GM19372 (cell line): ENCODE measurements around the gene GJC1.
"Not testable (repeated sequence)": the region's sequence is repeated elsewhere in the genome, so short reads cannot be mapped to it uniquely, and the experiment has no call there.

ENCODE experiments used
- ATAC-seq: cut with Tn5 transposase; IDR thresholded peaks from one replicate; pipeline ENCODE4 v1.9.1; 2021; ENCODE audit warnings: mild to moderate bottlenecking, low read depth, moderate library complexity; ENCODE audit not compliant: unreplicated experiment

Gene GJC1

DNA sequence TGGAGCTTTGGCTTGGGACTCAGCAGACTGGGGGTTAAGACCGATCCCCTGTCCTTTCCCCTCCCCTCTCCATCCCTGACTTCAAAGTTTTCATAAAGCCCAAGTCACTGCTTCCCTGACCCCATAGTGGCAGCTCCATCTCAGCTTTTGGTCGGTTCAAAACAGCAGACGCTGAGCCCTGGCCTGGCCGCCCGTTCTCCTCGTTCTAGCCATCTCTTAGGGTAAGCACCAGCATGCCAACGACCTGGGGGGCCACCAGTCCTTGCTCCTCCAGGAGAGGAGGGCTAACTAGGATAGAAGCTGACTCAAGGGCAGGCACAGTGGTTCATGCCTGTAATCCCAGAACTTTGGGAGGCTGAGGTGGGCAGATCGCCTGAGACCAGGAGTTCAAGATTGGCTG lies 16.1 kb upstream of the GJC1 start:
- ATAC-seq = no peak

- no peak for ATAC-seq
Measured at GRCh38 chr17:44844390-44844830, 14.3 kb upstream of the GJC1 start.

GRCh38 chr17:44842748-44843147 lies 12.7 kb upstream of the GJC1 start:
- no peak for ATAC-seq

- no peak for ATAC-seq
Measured at GRCh38 chr17:44840936-44841335, 10.8 kb upstream of the GJC1 start.

GRCh38 chr17:44840274-44840673 lies 10.2 kb upstream of the GJC1 start:
- no peak for ATAC-seq

GRCh38 chr17:44837196-44837595 lies 7.1 kb upstream of the GJC1 start:
- no peak for ATAC-seq

DNA sequence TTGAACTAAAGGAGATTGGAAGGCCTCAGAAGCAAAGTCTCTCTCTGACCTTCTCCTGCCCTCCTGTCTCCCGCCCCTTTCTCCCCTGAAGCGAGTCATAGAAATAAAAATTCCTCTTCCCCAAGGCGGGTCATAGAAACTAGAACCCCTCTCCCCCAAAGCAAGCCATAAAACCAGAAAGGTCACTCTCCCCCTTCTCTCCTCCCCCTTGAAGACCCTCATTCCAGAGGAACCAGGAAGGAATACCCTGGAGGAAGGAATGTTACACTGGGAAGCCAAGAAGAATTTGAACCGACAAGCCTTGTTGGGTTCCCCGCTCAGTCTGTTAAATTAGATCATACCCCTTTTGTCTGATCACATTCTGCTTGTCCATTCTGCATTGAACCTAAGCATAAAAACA lies 2.7 kb upstream of the GJC1 start:
- ATAC-seq = no peak

DNA sequence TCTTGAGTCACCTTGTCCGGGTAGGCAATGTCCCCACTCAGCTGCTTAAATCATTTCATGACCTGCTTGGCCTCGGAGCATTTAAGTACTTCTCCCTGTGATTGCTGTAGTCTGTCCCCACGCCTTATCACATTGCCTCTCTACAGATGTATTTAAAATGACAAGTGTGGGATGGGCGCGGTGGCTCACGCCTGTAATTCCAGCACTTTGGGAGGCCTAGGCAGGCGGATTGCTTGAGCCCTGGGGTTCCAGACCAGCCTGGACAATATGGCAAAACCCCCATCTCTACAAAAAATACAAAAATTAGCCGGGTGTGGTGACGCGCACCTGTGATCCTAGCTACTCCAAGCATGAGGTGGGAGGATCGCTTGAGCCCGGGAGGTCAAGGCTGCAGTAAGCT lies 1.3 kb upstream of the GJC1 start:
- no peak for ATAC-seq

DNA sequence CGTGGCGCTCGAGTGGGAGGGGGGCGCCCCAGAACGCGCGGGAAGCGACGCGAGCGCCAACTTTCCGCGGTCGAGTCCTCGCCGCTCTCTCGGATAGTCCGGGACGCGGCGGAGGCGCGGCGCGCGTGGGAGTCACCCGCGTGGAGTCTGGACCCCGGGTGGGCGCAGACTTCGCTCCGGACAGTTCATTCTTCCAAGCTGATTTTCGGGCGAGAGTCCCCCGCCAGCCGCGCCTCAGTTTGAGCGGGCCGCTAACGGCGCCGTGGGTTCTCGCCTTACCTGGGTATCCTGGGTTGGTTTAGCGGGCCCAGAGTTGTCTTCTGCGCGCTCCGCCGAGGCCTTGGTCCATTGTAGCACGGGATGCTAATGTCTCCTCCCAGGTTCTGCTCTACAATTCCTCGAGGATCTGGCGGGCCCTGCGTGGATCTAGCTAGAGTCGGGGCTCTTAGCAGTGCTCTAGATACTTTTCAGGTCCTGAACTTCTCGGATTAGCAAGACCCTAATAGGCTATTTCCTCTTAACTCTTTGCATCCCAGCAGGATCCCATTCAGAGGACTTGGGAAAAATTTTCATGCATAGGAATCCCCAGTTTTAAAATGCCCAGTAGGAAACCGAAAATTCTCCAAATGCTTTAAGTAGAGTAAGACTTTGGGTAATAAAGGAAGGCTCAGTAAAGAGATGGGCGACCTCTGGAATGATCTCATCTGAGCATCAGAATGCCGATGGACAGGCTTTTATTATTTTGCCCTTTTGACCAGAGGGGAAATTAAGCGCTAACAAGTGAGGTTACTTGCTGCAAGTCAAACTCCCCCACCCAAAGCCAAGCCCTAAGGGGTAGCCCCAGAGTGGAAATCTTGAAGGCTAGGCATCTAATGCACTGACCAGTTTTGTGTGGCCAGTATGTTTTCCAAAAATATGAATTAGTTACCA lies 537 bp upstream of the GJC1 start:
- no peak for ATAC-seq

DNA sequence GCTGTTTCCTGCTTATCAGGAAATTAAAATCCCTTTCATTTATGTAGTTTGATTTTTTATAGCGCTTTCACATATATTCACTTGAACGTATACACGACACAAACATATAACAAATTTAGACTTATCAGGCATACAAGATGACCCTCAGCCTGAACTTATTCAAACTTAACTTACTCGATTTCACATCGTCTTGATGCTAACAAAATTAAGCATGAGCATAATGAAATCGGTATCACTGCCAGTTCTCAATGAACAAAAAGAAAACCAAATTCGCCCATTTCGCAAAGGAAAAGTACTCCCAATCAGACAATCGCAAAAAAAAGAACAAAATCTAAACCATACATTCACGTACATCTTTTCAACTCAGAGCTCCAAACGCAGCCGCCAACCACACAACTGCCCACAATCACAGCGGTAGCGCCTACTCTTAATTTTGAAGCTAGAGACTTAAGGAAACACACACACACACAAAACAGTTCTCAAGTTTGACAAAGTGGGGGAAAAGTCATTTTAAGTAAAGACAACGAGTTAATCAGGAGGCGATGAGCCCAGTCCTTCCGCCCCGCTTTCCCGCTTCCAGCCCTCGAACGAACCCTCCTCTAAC lies 1.1 kb downstream of the GJC1 start:
- no peak for ATAC-seq

GRCh38 chr17:44827863-44828262 lies 2.2 kb downstream of the GJC1 start:
- ATAC-seq = no peak

GRCh38 chr17:44826123-44826790 lies 3.8 kb downstream of the GJC1 start:
- no peak for ATAC-seq

DNA sequence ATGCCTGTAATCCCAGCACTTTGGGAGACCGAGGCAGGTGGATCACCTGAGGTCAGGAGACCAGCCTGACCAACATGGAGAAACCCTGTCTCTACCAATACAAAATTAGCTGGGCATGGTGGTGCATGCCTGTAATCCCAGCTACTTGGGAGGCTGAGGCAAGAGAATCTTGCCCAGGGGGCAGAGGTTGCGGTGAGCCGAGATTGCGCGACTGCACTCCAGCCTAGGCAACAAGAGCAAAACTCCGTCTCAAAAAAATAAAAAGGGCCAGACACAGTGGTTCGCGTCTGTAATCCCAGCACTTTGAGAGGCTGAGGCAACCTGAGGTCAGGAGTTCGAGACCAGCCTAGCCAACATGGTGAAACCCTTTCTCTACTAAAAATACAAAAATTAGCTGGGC lies 4.9 kb downstream of the GJC1 start:
- ATAC-seq = not testable (repeated sequence)

GRCh38 chr17:44820631-44821212 lies 9.4 kb downstream of the GJC1 start:
- ATAC-seq = no peak

DNA sequence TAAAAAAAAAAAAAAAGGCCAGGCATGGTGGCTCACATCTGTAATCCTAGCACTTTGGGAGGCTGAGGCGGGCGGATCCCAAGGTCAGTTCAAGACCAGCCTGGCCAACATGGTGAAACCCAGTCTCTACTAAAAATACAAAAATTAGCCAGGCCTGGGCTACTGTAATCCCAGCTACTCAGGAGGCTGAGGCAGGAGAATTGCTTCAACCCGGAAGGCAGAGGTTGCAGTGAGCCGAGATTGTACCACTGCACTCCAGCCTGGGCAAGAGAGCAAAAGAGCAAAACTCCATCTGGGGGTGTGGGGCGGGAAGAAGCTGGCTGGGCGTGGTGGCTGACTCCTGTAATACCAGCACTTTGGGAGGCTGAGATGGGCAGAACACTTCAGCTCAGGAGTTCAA lies 11.6 kb downstream of the GJC1 start:
- not testable (repeated sequence) for ATAC-seq

GRCh38 chr17:44812263-44812662 lies 17.8 kb downstream of the GJC1 start:
- no peak for ATAC-seq

DNA sequence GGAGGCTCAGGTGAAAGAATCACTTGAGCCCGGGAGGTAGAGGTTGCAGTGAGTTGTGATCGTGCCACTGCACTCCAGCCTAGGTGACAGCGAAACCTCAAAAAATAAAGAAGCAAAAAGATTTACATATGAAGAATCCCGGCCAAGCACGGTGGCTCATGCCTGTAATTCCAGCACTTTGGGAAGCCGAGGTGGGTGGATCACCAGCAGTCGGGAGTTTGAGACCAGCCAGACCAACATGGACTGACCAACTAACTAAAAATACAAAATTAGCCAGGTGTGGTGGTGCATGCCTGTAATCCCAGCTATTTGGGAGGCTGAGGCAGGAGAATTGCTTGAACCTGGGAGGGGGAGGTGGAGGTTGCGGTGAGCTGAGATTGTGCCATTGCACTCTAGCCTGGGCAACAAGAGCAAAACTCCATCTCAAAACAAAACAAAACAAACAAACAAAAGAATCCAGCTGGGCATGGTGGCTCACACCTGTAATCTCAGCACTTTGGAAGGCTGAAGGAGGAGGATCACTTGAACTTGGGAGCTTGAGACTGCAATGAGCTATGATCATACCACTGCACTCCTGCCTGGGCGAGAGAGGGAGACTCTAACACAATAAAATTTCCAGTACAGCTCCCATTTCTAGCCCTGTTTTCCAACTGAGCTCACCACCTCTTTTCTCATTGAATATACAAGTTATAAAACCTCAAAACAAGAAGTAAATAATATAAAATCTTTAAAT lies 21.3 kb downstream of the GJC1 start:
- ATAC-seq = not testable (repeated sequence)

GRCh38 chr17:44808156-44808555 lies 21.9 kb downstream of the GJC1 start:
- ATAC-seq = no peak

- ATAC-seq = no peak
Measured at GRCh38 chr17:44807817-44808155, 22.3 kb downstream of the GJC1 start.

DNA sequence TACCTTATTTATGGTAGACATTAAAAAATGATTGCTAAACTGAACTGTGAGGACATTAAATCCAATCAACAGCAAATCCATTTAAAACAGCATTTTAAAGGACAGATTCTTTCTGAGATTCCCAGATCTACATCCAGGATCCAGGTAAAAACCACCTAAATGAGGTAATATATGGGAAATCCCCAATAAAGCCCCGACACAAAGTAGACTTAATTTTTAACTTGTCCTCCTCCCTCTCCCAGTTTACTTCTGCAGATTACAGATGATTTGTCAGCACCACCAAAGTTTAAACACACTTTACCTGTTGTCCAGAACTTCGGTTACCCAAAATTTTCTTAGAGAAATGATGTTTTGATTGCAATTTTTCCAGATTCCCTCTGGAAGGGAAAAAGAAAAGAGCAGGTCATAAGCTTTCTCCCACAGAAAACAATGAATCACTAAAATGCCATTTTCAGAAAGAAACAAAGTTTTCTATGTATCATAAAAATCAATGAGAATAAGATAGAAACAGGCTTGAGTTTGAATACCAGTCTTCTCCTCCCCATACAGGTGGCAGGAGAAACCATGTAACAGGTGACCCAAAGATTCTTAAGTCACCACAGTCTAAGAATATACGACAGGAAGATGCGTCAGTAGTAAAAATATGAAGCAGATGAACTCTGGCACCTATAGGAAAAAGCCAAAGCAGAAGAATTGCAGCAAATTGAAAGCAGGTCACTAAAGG lies 22.8 kb downstream of the GJC1 start:
- ATAC-seq = no peak
